ENCODE results near the gene AKT2.

AKT2 gene

GRCh38 chr19:40266912-40267600 lies 18.1 kb downstream of the AKT2 start:
- H3K4me3 ChIP-seq (ENCODE audit: low read depth, low read length) = no peak overlapping the region
- DNase-seq (ENCODE audit: low read depth) = no peak
- TF ChIP-seq CTCF (IDR thresholded peaks at IDR 0.05; ENCODE audit: low read depth, low read length, missing control alignments) = no peak

GRCh38 chr19:40266119-40266518 lies 19.0 kb downstream of the AKT2 start:
- no peak for TF ChIP-seq CTCF (IDR thresholded peaks at IDR 0.05; ENCODE audit: low read depth, low read length, missing control alignments)
- DNase-seq (ENCODE audit: low read depth) = no peak
- no peak overlapping the region for H3K4me3 ChIP-seq (ENCODE audit: low read depth, low read length)

- H3K4me3 ChIP-seq (ENCODE audit: low read depth, low read length) = no peak overlapping the region
- TF ChIP-seq CTCF (IDR thresholded peaks at IDR 0.05; ENCODE audit: low read depth, low read length, missing control alignments) = no peak
- DNase-seq (ENCODE audit: low read depth) = no peak
Measured at GRCh38 chr19:40265763-40266099, 19.4 kb downstream of the AKT2 start.

GRCh38 chr19:40265055-40265762 lies 19.9 kb downstream of the AKT2 start:
- no peak overlapping the region for H3K4me3 ChIP-seq (ENCODE audit: low read depth, low read length)
- TF ChIP-seq CTCF (IDR thresholded peaks at IDR 0.05; ENCODE audit: low read depth, low read length, missing control alignments) = no peak
- DNase-seq (ENCODE audit: low read depth) = no peak

GRCh38 chr19:40264314-40265054 lies 20.7 kb downstream of the AKT2 start:
- H3K4me3 ChIP-seq (ENCODE audit: low read depth, low read length) = no peak overlapping the region
- no peak for TF ChIP-seq CTCF (IDR thresholded peaks at IDR 0.05; ENCODE audit: low read depth, low read length, missing control alignments)
- no peak for DNase-seq (ENCODE audit: low read depth)

- no peak for DNase-seq (ENCODE audit: low read depth)
- no peak for TF ChIP-seq CTCF (IDR thresholded peaks at IDR 0.05; ENCODE audit: low read depth, low read length, missing control alignments)
Measured at GRCh38 chr19:40263440-40264313, 21.5 kb downstream of the AKT2 start.

More at GRCh38 chr19:40263440-40264313, 21.5 kb downstream of the AKT2 start:
- H3K4me3 ChIP-seq (ENCODE audit: low read depth, low read length) = no peak overlapping the region
